ENCODE measurements around the gene BRAF. TPM values are rescaled to one million over a fixed set of nuclear protein-coding genes. Genes with fewer than 3 reads are reported as not detected.

Gene BRAF
- total and polyA plus RNA-seq, 2 of the 8 experiments (the other 6 are each of a cell fraction or from before 2014, with no cell fraction given) = 11.4 to 32.6 TPM

GRCh38 chr7:140676306-140676705 lies 248.4 kb downstream of the BRAF start:
- H3K36me3 ChIP-seq (ENCODE audit: control insufficient read depth in 2 of 4, insufficient read depth in 4 of 4, low read length in 3 of 4) = no peaks in the 10 kb centered on the region
- no peaks in the 10 kb centered on the region for H3K9me3 ChIP-seq (ENCODE audit: insufficient read depth in 2 of 2, low read depth in 1 of 2, low read length in 1 of 2)
- WGBS, 2 experiments (ENCODE audit: extremely low coverage in 1 of 2, insufficient coverage in 1 of 2, insufficient read length in 1 of 2, insufficient replicate concordance in 2 of 2, low coverage in 1 of 2, low lambda C conversion rate in 2 of 2, missing lambda C conversion rate in 1 of 2) = 87% methylated on average over 3 of the region's 3 CpGs; no CpG with 5 or more reads in 1 of the 2 experiments
- H3K23me2 ChIP-seq (ENCODE audit: low read depth, low read length) = peaks cover 5% of the 10 kb centered on the region; the same call in 1 of the 2 replicates
- H4K5ac ChIP-seq (ENCODE audit: insufficient read length, low read depth, low read length) = no peak overlapping the region
- no peak overlapping the region for H3K56ac ChIP-seq (replicated peaks; ENCODE audit: insufficient read length, low read depth, low read length)
- H4K91ac ChIP-seq (replicated peaks; ENCODE audit: insufficient read length, low read length) = no peak overlapping the region
- no peak for FAIRE-seq
- no peak overlapping the region for H3K14ac ChIP-seq (ENCODE audit: insufficient read length)
- peaks cover 0 to 8% (median 2%) of the 10 kb centered on the region in 4 experiments; a peak in 3 of 7 replicates for H3K27me3 ChIP-seq (replicated peaks in 1 of 4; ENCODE audit: control insufficient read depth in 3 of 4, extremely low read depth in 1 of 4, insufficient read depth in 3 of 4, low read length in 3 of 4)
- H3K23ac ChIP-seq (ENCODE audit: insufficient read length) = no peak overlapping the region
- H3K4ac ChIP-seq (replicated peaks; ENCODE audit: insufficient read length, low read depth, low read length) = no peak overlapping the region
- DNase-seq (ENCODE audit: low read depth in 1 of 2, low spot score in 2 of 2) = no peak
- H2BK12ac ChIP-seq (ENCODE audit: low read depth, low read length) = no peak overlapping the region
- CTCF ChIA-PET (ENCODE audit: partially characterized antibody) = interaction anchor here (1.1 to 4.5 kb wide), 10 partner anchors 9 to 308 kb away, joined by 3 to 38 read pairs (median 6); no protein-coding TSS in a partner anchor
- no peak overlapping the region for H3K27ac ChIP-seq (ENCODE audit: low read depth, low read length)
- no peak overlapping the region for H2AK5ac ChIP-seq (ENCODE audit: low read depth, low read length)
- H3K79me2 ChIP-seq (ENCODE audit: control insufficient read depth in 1 of 2, insufficient read depth in 2 of 2, low read length in 2 of 2) = no peaks in the 10 kb centered on the region
- no peaks in the 10 kb centered on the region for H3K79me1 ChIP-seq (ENCODE audit: low read depth, low read length)
- POLR2A ChIA-PET (ENCODE audit: partially characterized antibody) = no interaction called here
- no peak overlapping the region for H3K9ac ChIP-seq (replicated peaks in 1 of 4; ENCODE audit: extremely low read depth in 1 of 4, low read depth in 3 of 4, low read length in 3 of 4)
- H2BK5ac ChIP-seq (ENCODE audit: low read depth, low read length) = no peak overlapping the region
- no peak overlapping the region for H2BK20ac ChIP-seq (ENCODE audit: low read length)
- no peak overlapping the region for H3K4me2 ChIP-seq (ENCODE audit: insufficient read depth in 1 of 2, low read depth in 2 of 2, low read length in 2 of 2)
- H3K4me1 ChIP-seq (replicated peaks in 1 of 4; ENCODE audit: control insufficient read depth in 3 of 4, insufficient read depth in 4 of 4, low read length in 3 of 4) = peaks cover 0 to 6% (median 2%) of the 10 kb centered on the region in 4 experiments; a peak in 5 of 7 replicates
- H2BK15ac ChIP-seq (ENCODE audit: low read length) = no peak overlapping the region
- H2BK120ac ChIP-seq (replicated peaks; ENCODE audit: low read depth, low read length) = no peak overlapping the region
- no peak overlapping the region for H3K4me3 ChIP-seq (ENCODE audit: extremely low read depth in 1 of 4, insufficient read depth in 2 of 4, low read depth in 3 of 4, low read length in 4 of 4)
- no peak overlapping the region for H2AFZ ChIP-seq (ENCODE audit: low read length)
- H4K20me1 ChIP-seq (replicated peaks in 1 of 2; ENCODE audit: control insufficient read depth in 1 of 2, insufficient read depth in 2 of 2, low read length in 2 of 2) = no peaks in the 10 kb centered on the region
- no peak overlapping the region for H3K18ac ChIP-seq (ENCODE audit: extremely low read depth, low read length)
- no peak overlapping the region for H4K8ac ChIP-seq (ENCODE audit: extremely low read depth, insufficient read depth, low read length)
- TF ChIP-seq CHD2 (IDR thresholded peaks at IDR 0.05; ENCODE audit: low read length) = no peak
